Suprapubic skin (tissue), 3 donors: ENCODE results near the gene TMEM187.

Experiments
- CTCF ChIP-seq, 2 donors: fragments of 200-600 bp in 1 of 2; fragments of 450-650 bp in 1 of 2; sonication (generic) in 1 of 2; IDR thresholded peaks; one replicate each; pipeline ENCODE4 v1.5.1; 2016 to 2019; ENCODE audit warnings: antibody characterized with exemption in 2 of 2, mild to moderate bottlenecking in 1 of 2, moderate library complexity in 1 of 2
- POLR2A ChIP-seq, 2 donors: fragments of 450-650 bp; IDR thresholded peaks; one replicate each; pipeline ENCODE4 v1.6.1; 2017; ENCODE audit warnings: antibody characterized with exemption in 2 of 2, mild to moderate bottlenecking in 2 of 2, moderate library complexity in 2 of 2

GRCh38 chrX:154013001-154013421 lies 40.5 kb downstream of the TMEM187 start:
- TF ChIP-seq CTCF (IDR thresholded peaks at IDR 0.05) (no peak), POLR2A (IDR thresholded peaks at IDR 0.05) (no peak)
